Colonic mucosa (tissue), 4 donors: ENCODE results near the gene ACBD6. TPM values are rescaled to one million over a fixed set of nuclear protein-coding genes. Genes with fewer than 3 reads are reported as not detected.

Experiments
- DNase-seq: peaks from one replicate; pipeline ENCODE4 v3.0.0-alpha.2; 2020
- H3K27ac ChIP-seq: fragments of 200-600 bp; one replicate; pipeline ENCODE4 v1.8.0; 2021
- H3K27me3 ChIP-seq: fragments of 200-600 bp; one replicate; pipeline ENCODE4 v1.8.0; 2021
- H3K36me3 ChIP-seq: fragments of 200-600 bp; one replicate; pipeline ENCODE4 v1.8.0; 2021
- H3K4me1 ChIP-seq: fragments of 200-600 bp; one replicate; pipeline ENCODE4 v1.8.0; 2021; ENCODE audit warnings: mild to moderate bottlenecking
- H3K4me3 ChIP-seq: fragments of 200-600 bp; one replicate; pipeline ENCODE4 v1.8.0; 2021
- H3K9ac ChIP-seq, 2 donors: one replicate each; pipeline ENCODE4 v1.7.0; 2013; ENCODE audit warnings: control low read depth in 2 of 2, low read depth in 2 of 2, low read length in 2 of 2
- H3K9me3 ChIP-seq: fragments of 200-600 bp; one replicate; pipeline ENCODE4 v1.8.0; 2021
- intact Hi-C: fragments of 100-400 bp; cut with DNase I; formaldehyde crosslinking; loops from one replicate; pipeline ENCODE4 v1.14.1; 2022
- total RNA-seq, 2 donors: library from RNA; stranded (reverse); fragmentation: NEBNext Ultra II Directional in 1 of 2; extraction: Animal tissue kit (Norgen Biotek cat#: 25700) in 1 of 2; gene quantifications; one replicate each; pipeline ENCODE4 v1.2.1, GENCODE V29; 2021
- TF ChIP-seq, protein P1 (sequence below): fragments of 200-600 bp; IDR thresholded peaks from one replicate; pipeline ENCODE4 v1.8.0; 2022; ENCODE audit warnings: antibody characterized with exemption, mild to moderate bottlenecking
- donor health status: healthy.
- donor health status: DM: no; HTN: no; CAD: no.
- donor health status: DM: no; HTN: no; CAD: no.

ACBD6 gene
- total RNA-seq, 2 donors from 2014 or later: 16.1 to 25.8 TPM

DNA sequence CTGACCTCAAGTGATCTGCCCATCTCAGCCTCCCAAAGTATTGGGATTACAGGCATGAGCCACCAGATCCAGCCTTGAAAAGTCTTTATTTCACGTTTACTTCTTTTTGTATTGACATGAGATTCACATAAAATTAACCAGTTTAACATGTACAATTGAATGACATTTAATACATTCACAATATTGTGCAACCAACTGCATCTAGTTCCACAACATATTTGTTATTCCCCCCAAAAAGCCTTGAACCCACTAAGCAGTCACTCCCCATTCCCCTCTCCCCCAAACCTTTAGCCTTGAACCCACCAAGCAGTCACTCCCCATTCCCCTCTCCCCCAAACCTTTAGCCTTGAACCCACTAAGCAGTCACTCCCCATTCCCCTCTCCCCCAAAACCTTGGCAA, 62.0 kb downstream of the ACBD6 start:
- H3K27ac ChIP-seq: no peak overlapping the region
- no peak overlapping the region for H3K4me3 ChIP-seq
- intact Hi-C loops: no loop called here
- DNase-seq: no peak
- H3K9ac ChIP-seq: no peak overlapping the region
- no peaks in the 10 kb centered on the region for H3K4me1 ChIP-seq
- no peaks in the 10 kb centered on the region for H3K9me3 ChIP-seq
- H3K27me3 ChIP-seq: no peaks in the 10 kb centered on the region
- no peaks in the 10 kb centered on the region for H3K36me3 ChIP-seq
- TF ChIP-seq, protein P1, sequence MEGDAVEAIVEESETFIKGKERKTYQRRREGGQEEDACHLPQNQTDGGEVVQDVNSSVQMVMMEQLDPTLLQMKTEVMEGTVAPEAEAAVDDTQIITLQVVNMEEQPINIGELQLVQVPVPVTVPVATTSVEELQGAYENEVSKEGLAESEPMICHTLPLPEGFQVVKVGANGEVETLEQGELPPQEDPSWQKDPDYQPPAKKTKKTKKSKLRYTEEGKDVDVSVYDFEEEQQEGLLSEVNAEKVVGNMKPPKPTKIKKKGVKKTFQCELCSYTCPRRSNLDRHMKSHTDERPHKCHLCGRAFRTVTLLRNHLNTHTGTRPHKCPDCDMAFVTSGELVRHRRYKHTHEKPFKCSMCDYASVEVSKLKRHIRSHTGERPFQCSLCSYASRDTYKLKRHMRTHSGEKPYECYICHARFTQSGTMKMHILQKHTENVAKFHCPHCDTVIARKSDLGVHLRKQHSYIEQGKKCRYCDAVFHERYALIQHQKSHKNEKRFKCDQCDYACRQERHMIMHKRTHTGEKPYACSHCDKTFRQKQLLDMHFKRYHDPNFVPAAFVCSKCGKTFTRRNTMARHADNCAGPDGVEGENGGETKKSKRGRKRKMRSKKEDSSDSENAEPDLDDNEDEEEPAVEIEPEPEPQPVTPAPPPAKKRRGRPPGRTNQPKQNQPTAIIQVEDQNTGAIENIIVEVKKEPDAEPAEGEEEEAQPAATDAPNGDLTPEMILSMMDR: no peak

DNA sequence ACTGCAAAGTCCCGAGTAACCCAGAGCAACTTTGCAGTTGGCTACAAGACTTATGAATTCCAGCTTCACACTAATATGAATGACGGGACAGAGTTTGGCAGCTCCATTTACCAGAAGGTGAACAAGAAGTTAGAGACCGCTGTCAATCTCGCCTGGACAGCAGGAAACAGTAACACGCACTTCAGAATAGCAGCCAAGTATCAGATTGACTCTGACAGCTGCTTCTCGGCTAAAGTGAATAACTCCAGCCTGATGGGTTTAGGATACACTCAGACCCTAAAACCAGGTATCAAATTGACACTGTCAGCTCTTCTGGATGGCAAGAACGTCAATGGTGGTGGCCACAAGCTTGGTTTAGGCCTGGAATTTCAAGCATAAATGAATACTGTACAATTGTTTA, 66.8 kb downstream of the ACBD6 start:
- Histone ChIP-seq H3K4me3 (no peak overlapping the region), H3K9ac (no peak overlapping the region), H3K36me3 (no peaks in the 10 kb centered on the region), H3K27me3 (no peaks in the 10 kb centered on the region), H3K4me1 (no peaks in the 10 kb centered on the region), H3K27ac (no peak overlapping the region), H3K9me3 (no peaks in the 10 kb centered on the region)
- intact Hi-C loops: no loop called here
- TF ChIP-seq, protein P1: no peak
- DNase-seq: no peak

DNA sequence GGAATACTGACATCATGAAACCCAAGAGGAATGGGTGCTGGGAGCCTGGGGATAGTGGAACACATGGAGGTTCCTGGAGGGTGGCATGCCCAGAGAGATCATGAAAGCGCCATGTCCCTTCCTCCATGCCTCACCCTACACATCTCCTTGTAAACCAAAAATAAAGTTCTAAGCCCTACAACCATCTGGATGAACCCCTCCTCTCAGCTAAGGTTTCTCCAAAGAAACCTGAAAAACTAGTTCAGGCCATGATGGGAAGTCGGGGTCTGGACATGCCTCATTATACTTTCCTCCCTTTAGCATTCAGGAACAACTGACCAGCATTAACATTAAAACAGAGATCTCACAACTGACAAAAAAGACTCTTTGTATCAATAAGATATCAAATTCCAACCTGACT, 68.5 kb downstream of the ACBD6 start:
- Histone ChIP-seq H3K27ac (no peak overlapping the region), H3K4me3 (no peak overlapping the region), H3K9me3 (no peaks in the 10 kb centered on the region), H3K9ac (no peak overlapping the region), H3K36me3 (no peaks in the 10 kb centered on the region), H3K27me3 (no peaks in the 10 kb centered on the region), H3K4me1 (no peaks in the 10 kb centered on the region)
- intact Hi-C loops: no loop called here
- TF ChIP-seq, protein P1: no peak
- no peak for DNase-seq

DNA sequence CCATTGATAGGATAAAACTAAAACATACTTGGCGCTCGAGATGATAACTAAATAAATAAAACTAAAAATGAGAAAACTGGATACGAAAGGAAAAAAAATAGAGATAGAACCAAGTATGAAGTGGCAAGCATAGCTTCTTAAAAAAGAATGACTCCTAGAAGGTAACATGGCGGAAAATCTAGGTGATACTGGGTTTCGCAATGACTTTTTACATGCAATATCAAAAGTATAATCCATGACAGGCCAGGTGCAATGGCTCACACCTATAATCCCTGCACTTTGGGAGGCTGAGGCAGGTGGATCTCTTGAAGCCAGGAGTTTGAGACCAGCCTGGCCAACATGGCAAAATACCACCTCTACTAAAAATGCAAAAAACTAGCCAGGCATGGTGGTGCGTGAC, 70.7 kb downstream of the ACBD6 start:
- no peak overlapping the region for H3K27ac ChIP-seq

DNA sequence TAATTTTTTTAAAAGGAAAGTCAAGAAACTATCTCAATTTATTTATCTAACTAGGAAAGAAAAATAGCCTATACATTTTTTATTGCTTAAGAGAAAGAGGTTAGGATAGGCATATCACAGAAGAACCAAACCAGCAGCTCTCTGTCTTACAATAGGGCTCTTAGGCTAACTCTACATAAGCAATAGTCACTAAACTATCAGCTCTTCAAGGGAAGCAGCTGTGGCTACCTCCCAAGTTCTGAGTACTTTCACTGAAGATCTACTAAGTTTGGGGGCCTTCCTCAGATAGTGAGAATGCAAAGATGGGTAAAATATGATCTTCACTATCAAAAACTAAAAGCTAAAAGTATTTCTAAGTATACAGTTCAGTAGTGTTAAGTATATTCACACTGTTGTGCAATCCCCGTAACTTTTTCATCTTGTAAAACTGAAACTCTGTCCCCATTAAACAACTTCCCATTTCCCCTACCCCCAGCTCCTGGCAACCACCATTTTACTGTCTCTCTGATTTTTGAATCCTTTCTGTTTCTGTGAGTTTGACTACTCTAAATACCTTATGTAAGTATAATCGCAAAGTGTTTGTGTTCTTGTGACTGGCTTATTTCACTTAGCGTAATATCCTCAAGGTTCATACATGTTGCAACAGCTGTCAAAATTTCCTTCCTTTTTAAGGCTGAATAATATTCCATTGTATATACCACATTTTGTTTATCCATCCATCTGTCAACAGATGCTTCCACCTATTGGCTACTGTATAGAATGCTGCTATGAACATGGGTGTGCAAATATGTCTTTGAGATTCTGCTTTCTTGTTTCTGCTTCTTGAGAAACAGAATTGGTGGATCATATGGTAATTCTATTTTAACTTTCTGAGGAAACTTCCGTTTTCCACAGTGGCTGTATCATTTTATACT, 73.3 kb downstream of the ACBD6 start:
- TF ChIP-seq, protein P1: no peak
- intact Hi-C loops: no loop called here
- no peak overlapping the region for H3K4me3 ChIP-seq
- no peaks in the 10 kb centered on the region for H3K4me1 ChIP-seq
- no peak for DNase-seq
- H3K27ac ChIP-seq: no peak overlapping the region
- no peaks in the 10 kb centered on the region for H3K36me3 ChIP-seq
- H3K9ac ChIP-seq: no peak overlapping the region
- no peaks in the 10 kb centered on the region for H3K27me3 ChIP-seq
- H3K9me3 ChIP-seq: no peaks in the 10 kb centered on the region

More for the DNA sequence above, 70.7 kb downstream of the ACBD6 start:
- intact Hi-C loops: no loop called here
- Histone ChIP-seq H3K36me3 (no peaks in the 10 kb centered on the region), H3K4me3 (no peak overlapping the region), H3K4me1 (no peaks in the 10 kb centered on the region), H3K9ac (no peak overlapping the region), H3K27me3 (no peaks in the 10 kb centered on the region), H3K9me3 (no peaks in the 10 kb centered on the region)
- TF ChIP-seq, protein P1: no peak
- no peak for DNase-seq
